NT2/D1 (cell line): ENCODE measurements around the gene TTYH2.

Source experiments
- DNase-seq: peaks from one replicate; pipeline ENCODE4 v3.0.0-alpha.2; 2011; ENCODE audit warnings: low read depth, low spot score
- H3K27me3 ChIP-seq: 2 replicates; pipeline ENCODE4 v1.6.0; 2011; ENCODE audit warnings: mild to moderate bottlenecking; ENCODE audit not compliant: insufficient read length, insufficient read depth
- H3K36me3 ChIP-seq: 2 replicates; pipeline ENCODE4 v1.6.1; 2011; ENCODE audit warnings: mild to moderate bottlenecking, low read length, mixed read lengths; ENCODE audit not compliant: insufficient read depth, insufficient read length
- H3K4me1 ChIP-seq: 2 replicates; pipeline ENCODE4 v1.5.1; 2011; ENCODE audit not compliant: insufficient read depth, insufficient read length
- H3K4me3 ChIP-seq: 2 replicates; pipeline ENCODE4 v1.5.1; 2011; ENCODE audit warnings: low read depth; ENCODE audit not compliant: insufficient read length
- H3K9ac ChIP-seq: 2 replicates; pipeline ENCODE4 v1.6.0; 2011; ENCODE audit warnings: low read depth; ENCODE audit not compliant: insufficient read length
- H3K9me3 ChIP-seq: 2 replicates; pipeline ENCODE4 v1.5.1; 2011; ENCODE audit warnings: mild to moderate bottlenecking, low read length; ENCODE audit not compliant: insufficient read depth
- SUZ12 ChIP-seq: IDR thresholded peaks from 2 replicates; pipeline ENCODE4 v1.6.1; 2011; ENCODE audit not compliant: insufficient read length, insufficient read depth; ENCODE audit errors: extremely low read depth
- YY1 ChIP-seq: IDR thresholded peaks from 2 replicates; pipeline ENCODE4 v1.6.1; 2011; ENCODE audit not compliant: insufficient read length, insufficient read depth
- ZNF274 ChIP-seq: IDR thresholded peaks from 2 replicates; pipeline ENCODE4 v1.6.1; 2011; ENCODE audit warnings: mild to moderate bottlenecking, low read depth, low read length

Gene TTYH2

GRCh38 chr17:74177018-74177450 lies 36.3 kb upstream of the TTYH2 start:
- H3K4me3 ChIP-seq = no peak overlapping the region
- peaks cover under 1% of the 10 kb centered on the region for H3K4me1 ChIP-seq
- H3K9me3 ChIP-seq = no peaks in the 10 kb centered on the region
- TF ChIP-seq SUZ12 (no peak), YY1 (no peak), ZNF274 (no peak)
- DNase-seq = no peak
- H3K36me3 ChIP-seq = no peaks in the 10 kb centered on the region
- H3K27me3 ChIP-seq = no peaks in the 10 kb centered on the region
- H3K9ac ChIP-seq = no peak overlapping the region

DNA sequence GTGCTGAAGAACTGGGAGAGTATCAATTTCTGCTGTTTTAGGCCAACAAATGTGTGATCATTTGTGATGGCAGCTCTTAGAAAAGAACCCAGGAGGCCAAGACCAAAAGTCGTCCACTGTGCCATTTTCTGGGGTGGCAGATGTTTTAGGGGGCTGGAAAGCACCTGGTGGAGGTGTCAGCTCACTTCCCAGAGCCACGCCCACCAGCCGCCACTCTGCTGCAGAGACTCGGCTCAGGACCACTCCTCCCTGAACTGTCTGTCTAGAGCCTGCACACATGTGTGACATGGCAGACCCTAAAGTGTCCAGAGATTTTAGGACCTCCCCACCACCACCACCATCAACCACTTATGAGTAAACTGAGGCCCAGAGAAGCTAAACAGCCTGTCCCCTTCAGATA lies 33.8 kb upstream of the TTYH2 start:
- Histone ChIP-seq H3K9ac (no peak overlapping the region), H3K9me3 (no peaks in the 10 kb centered on the region), H3K36me3 (no peaks in the 10 kb centered on the region), H3K4me3 (no peak overlapping the region), H3K4me1 (peaks cover 3% of the 10 kb centered on the region), H3K27me3 (no peaks in the 10 kb centered on the region)
- DNase-seq = no peak
- no peak for TF ChIP-seq SUZ12
- TF ChIP-seq ZNF274 = no peak
- TF ChIP-seq YY1 = no peak

DNA sequence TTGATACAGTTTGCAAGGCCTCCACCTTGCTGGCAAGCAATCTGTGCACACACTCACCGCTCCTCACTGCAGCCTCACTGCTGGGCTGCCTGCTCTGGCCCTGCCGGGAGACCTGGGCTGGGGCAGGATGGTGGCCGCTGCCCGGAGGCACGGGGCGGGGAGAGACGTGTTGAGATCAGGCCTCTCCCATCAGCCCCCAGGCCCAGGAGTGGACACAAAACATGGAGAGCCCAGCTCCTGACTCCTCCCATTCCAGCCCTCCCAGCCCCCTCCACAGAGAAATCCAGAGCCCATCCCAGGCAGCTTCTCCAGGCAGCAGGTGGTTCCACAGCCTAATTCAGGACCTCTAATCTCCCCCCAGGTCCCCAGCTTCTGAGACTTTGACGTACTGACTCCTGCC lies 33.0 kb upstream of the TTYH2 start:
- Histone ChIP-seq H3K27me3 (no peaks in the 10 kb centered on the region), H3K9me3 (no peaks in the 10 kb centered on the region), H3K36me3 (no peaks in the 10 kb centered on the region), H3K4me1 (peaks cover 3% of the 10 kb centered on the region), H3K9ac (no peak overlapping the region), H3K4me3 (no peak overlapping the region)
- TF ChIP-seq YY1 = no peak
- no peak for TF ChIP-seq SUZ12
- no peak for TF ChIP-seq ZNF274
- DNase-seq = no peak

DNA sequence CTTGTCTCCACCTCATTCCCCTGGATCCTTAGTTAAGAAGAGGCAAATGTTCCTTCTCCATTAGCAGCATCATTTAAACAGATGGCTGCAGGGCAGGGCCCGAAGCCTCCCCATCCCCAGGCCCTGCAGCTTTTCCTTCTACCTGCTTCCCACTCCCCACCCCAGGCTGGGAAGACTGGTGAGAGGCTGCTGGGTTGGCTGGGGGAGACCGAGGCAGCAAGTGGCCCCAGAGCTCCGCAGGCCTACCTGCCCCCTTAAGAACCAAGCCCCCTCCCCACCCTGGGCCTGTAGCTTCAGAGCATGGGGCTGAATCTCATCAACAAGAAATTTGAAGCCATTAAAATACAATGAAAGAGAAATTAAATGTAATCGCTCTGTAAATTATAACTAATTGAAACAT lies 32.0 kb upstream of the TTYH2 start:
- no peak overlapping the region for H3K9ac ChIP-seq
- no peaks in the 10 kb centered on the region for H3K9me3 ChIP-seq
- H3K4me1 ChIP-seq = peaks cover 3% of the 10 kb centered on the region
- no peak for DNase-seq
- no peaks in the 10 kb centered on the region for H3K27me3 ChIP-seq
- H3K36me3 ChIP-seq = no peaks in the 10 kb centered on the region
- TF ChIP-seq SUZ12 (no peak), YY1 (no peak), ZNF274 (no peak)
- no peak overlapping the region for H3K4me3 ChIP-seq

DNA sequence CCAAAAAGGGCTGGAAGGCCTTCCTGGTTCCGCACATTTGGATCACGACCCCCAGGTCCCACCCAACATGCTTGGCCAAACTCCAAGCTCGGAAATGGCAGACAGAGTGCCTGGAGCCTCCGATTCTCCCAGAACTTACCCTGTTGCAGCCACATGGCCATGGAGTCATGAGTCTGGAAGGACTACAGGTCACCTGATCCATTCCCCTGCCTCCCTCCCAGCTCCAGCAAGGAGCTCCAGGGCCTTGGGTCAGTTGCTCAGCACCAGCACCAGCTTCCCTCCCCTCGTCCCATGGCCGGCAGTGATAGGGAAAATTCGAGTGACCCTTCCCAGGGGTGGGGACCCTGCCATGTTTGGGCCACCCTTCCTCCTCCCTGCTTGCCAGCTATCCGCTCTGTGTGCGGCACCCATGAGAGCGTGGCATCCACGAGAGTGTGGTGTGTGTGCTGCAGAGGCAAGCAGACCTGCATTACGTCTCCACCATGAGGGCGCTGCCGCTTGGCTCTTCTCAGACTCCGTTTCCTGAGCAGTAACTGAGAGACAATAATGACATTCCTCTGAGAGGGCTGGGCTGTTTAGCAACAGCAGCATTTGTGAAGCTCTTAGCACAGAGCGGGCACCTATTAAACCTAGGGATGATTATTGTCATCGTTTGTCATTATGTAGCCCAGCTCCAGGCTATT lies 31.2 kb upstream of the TTYH2 start:
- Histone ChIP-seq H3K36me3 (no peaks in the 10 kb centered on the region), H3K4me1 (peaks cover 4% of the 10 kb centered on the region), H3K9me3 (no peaks in the 10 kb centered on the region), H3K27me3 (no peaks in the 10 kb centered on the region), H3K9ac (no peak overlapping the region), H3K4me3 (no peak overlapping the region)
- DNase-seq = no peak
- TF ChIP-seq SUZ12 = no peak
- no peak for TF ChIP-seq YY1
- TF ChIP-seq ZNF274 = no peak

DNA sequence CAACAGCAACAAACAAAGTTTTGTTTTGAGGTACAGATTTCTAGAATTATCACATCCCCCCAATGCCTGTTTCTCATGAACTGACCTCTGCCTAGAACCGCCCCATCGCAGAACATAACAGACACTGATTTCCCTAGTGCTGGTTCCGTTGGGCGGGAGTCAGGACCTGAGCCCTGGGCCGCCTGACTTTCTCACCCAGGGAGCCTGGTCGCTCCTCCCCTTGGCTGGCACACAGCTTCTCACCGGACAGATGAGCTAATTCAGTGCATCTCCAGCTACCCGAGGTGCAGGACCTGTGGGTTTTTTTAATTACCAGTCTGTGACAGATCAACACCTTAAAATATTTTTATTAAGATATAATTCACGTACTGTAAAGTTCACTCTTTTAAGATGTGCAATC lies 30.0 kb upstream of the TTYH2 start:
- Histone ChIP-seq H3K4me1 (peaks cover 7% of the 10 kb centered on the region), H3K27me3 (no peaks in the 10 kb centered on the region), H3K9me3 (no peaks in the 10 kb centered on the region), H3K36me3 (no peaks in the 10 kb centered on the region), H3K9ac (no peak overlapping the region), H3K4me3 (no peak overlapping the region)
- TF ChIP-seq SUZ12 (no peak), YY1 (no peak), ZNF274 (no peak)
- no peak for DNase-seq

- no peaks in the 10 kb centered on the region for H3K9me3 ChIP-seq
- H3K9ac ChIP-seq = no peak overlapping the region
- no peaks in the 10 kb centered on the region for H3K36me3 ChIP-seq
- no peak for DNase-seq
- H3K4me1 ChIP-seq = peaks cover 10% of the 10 kb centered on the region
- no peak overlapping the region for H3K4me3 ChIP-seq
- TF ChIP-seq ZNF274 (no peak), SUZ12 (no peak), YY1 (no peak)
- H3K27me3 ChIP-seq = no peaks in the 10 kb centered on the region
Measured at GRCh38 chr17:74185571-74186185, 27.7 kb upstream of the TTYH2 start.

GRCh38 chr17:74186498-74186897 lies 26.9 kb upstream of the TTYH2 start:
- Histone ChIP-seq H3K4me1 (peaks cover 14% of the 10 kb centered on the region), H3K36me3 (no peaks in the 10 kb centered on the region), H3K9ac (no peak overlapping the region), H3K4me3 (no peak overlapping the region), H3K9me3 (no peaks in the 10 kb centered on the region), H3K27me3 (no peaks in the 10 kb centered on the region)
- TF ChIP-seq ZNF274 (no peak), SUZ12 (no peak), YY1 (no peak)
- DNase-seq = no peak
